Uterus (tissue), 4 donors: ENCODE measurements around the gene FATE1. TPM values are rescaled to one million over a fixed set of nuclear protein-coding genes. Genes with fewer than 3 reads are reported as not detected.

Source experiments
- DNase-seq, 2 donors: peaks; one replicate each; pipeline ENCODE4 v3.0.0-alpha.2; 2019 to 2020
- H3K27ac ChIP-seq, 2 donors: fragments of 200-600 bp; sonication (generic); 1 replicate in 1 of 2; 2 replicates in 1 of 2; pipeline ENCODE4 v1.5.1; 2016 to 2018
- H3K27me3 ChIP-seq, 2 donors: fragments of 200-600 bp; sonication (generic); one replicate each; pipeline ENCODE4 v1.5.1; 2018 to 2019; ENCODE audit warnings: control low read depth in 1 of 2
- H3K36me3 ChIP-seq, 2 donors: fragments of 200-600 bp; sonication (generic); one replicate each; pipeline ENCODE4 v1.5.1; 2019; ENCODE audit warnings: control low read depth in 1 of 2
- H3K4me1 ChIP-seq, 2 donors: fragments of 200-600 bp; sonication (generic); one replicate each; pipeline ENCODE4 v1.5.1; 2018 to 2019; ENCODE audit warnings: control low read depth in 1 of 2
- H3K4me3 ChIP-seq, 2 donors: fragments of 200-600 bp; sonication (generic); 1 replicate in 1 of 2; 2 replicates in 1 of 2; pipeline ENCODE4 v1.5.1; 2018 to 2019; ENCODE audit warnings: mild to moderate bottlenecking in 1 of 2
- H3K9me3 ChIP-seq, 2 donors: fragments of 200-600 bp; sonication (generic); one replicate each; pipeline ENCODE4 v1.5.1; 2019; ENCODE audit warnings: control low read depth in 1 of 2
- CTCF ChIP-seq, 4 experiments: fragments of 200-600 bp in 2 of 4; fragments of 450-650 bp in 2 of 4; sonication (generic) in 2 of 4; IDR thresholded peaks; one replicate each; pipeline ENCODE4 v1.5.1; 2016 to 2019; ENCODE audit warnings: antibody characterized with exemption in 4 of 4, mild to moderate bottlenecking in 2 of 4, moderate library complexity in 1 of 4
- POLR2A ChIP-seq, 2 donors: fragments of 450-650 bp; IDR thresholded peaks; one replicate each; pipeline ENCODE4 v1.6.1; 2016; ENCODE audit warnings: antibody characterized with exemption in 2 of 2, mild to moderate bottlenecking in 1 of 2, moderate library complexity in 1 of 2
- intact Hi-C: fragments of 100-400 bp; cut with DNase I; formaldehyde crosslinking; loops from one replicate; pipeline ENCODE4 v1.15.1; 2023; ENCODE audit warnings: low total_unique reads
- total RNA-seq, 4 donors: library from RNA; depleted of rRNA in 3 of 4; stranded (reverse); fragments of >200 nt in 3 of 4; gene quantifications; one replicate each; pipeline versions ENCODE4 v1.1.0 to v1.2.4, GENCODE V29; 2014 to 2023
- donor health status: DM: yes; HTN: yes; CAD: no.

Gene FATE1
- total RNA-seq, 4 donors from 2014 or later = not detected

GRCh38 chrX:151702741-151703340 is 13.0 kb upstream of the FATE1 start:
- intact Hi-C loops = no loop called here
- H3K36me3 ChIP-seq = no peaks in the 10 kb centered on the region
- DNase-seq = no peak
- TF ChIP-seq CTCF (IDR thresholded peaks at IDR 0.05) = no peak
- no peak for TF ChIP-seq POLR2A (IDR thresholded peaks at IDR 0.05)
- no peaks in the 10 kb centered on the region for H3K9me3 ChIP-seq
- no peak overlapping the region for H3K4me3 ChIP-seq
- no peak overlapping the region for H3K27ac ChIP-seq
- H3K4me1 ChIP-seq = no peaks in the 10 kb centered on the region
- H3K27me3 ChIP-seq = no peaks in the 10 kb centered on the region

- intact Hi-C loops = no loop called here
- H3K27me3 ChIP-seq = no peaks in the 10 kb centered on the region
- no peaks in the 10 kb centered on the region for H3K9me3 ChIP-seq
- no peak for TF ChIP-seq CTCF (IDR thresholded peaks at IDR 0.05)
- TF ChIP-seq POLR2A (IDR thresholded peaks at IDR 0.05) = no peak
- H3K4me3 ChIP-seq = no peak overlapping the region
- H3K4me1 ChIP-seq = no peaks in the 10 kb centered on the region
- DNase-seq = peak; percentile 28 to 44
- no peaks in the 10 kb centered on the region for H3K36me3 ChIP-seq
- H3K27ac ChIP-seq = no peak overlapping the region
These were observed 12.3 kb upstream of the FATE1 start for GRCh38 chrX:151703487-151703886.

- intact Hi-C loops = no loop called here
These were observed 11.7 kb upstream of the FATE1 start for GRCh38 chrX:151704041-151704663.

GRCh38 chrX:151708821-151709220 is 7.0 kb upstream of the FATE1 start:
- Histone ChIP-seq H3K9me3 (no peaks in the 10 kb centered on the region), H3K27ac (no peak overlapping the region), H3K4me3 (no peak overlapping the region), H3K27me3 (no peaks in the 10 kb centered on the region), H3K36me3 (no peaks in the 10 kb centered on the region), H3K4me1 (no peaks in the 10 kb centered on the region)
- intact Hi-C loops = no loop called here
- no peak for DNase-seq
- no peak for TF ChIP-seq POLR2A (IDR thresholded peaks at IDR 0.05)
- TF ChIP-seq CTCF (IDR thresholded peaks at IDR 0.05) = no peak

More at GRCh38 chrX:151704041-151704663, 11.7 kb upstream of the FATE1 start:
- H3K27me3 ChIP-seq = no peaks in the 10 kb centered on the region
- H3K36me3 ChIP-seq = no peaks in the 10 kb centered on the region
- no peak overlapping the region for H3K4me3 ChIP-seq
- H3K4me1 ChIP-seq = no peaks in the 10 kb centered on the region
- H3K27ac ChIP-seq = no peak overlapping the region
- no peak for TF ChIP-seq CTCF (IDR thresholded peaks at IDR 0.05)
- TF ChIP-seq POLR2A (IDR thresholded peaks at IDR 0.05) = no peak
- H3K9me3 ChIP-seq = no peaks in the 10 kb centered on the region
- DNase-seq = no peak

- H3K36me3 ChIP-seq = no peaks in the 10 kb centered on the region
- intact Hi-C loops = no loop called here
- H3K27me3 ChIP-seq = no peaks in the 10 kb centered on the region
- H3K9me3 ChIP-seq = no peaks in the 10 kb centered on the region
- H3K4me3 ChIP-seq = no peak overlapping the region
- DNase-seq = no peak
- H3K4me1 ChIP-seq = no peaks in the 10 kb centered on the region
- no peak for TF ChIP-seq POLR2A (IDR thresholded peaks at IDR 0.05)
- TF ChIP-seq CTCF (IDR thresholded peaks at IDR 0.05) = no peak
- H3K27ac ChIP-seq = no peak overlapping the region
These were observed 5.4 kb upstream of the FATE1 start for GRCh38 chrX:151710457-151710856.
